Measurements from ENCODE around the gene FMNL2.

The FMNL2 gene

GRCh38 chr2:152623775-152624174, 288.8 kb downstream of the FMNL2 start:
- DNase-seq = no peak

- no peak for DNase-seq
Observed at GRCh38 chr2:152624805-152625204, 289.8 kb downstream of the FMNL2 start.

- no peak for DNase-seq
Observed at GRCh38 chr2:152626911-152627339, 292.0 kb downstream of the FMNL2 start.

- DNase-seq = no peak
Observed at GRCh38 chr2:152627351-152627957, 292.5 kb downstream of the FMNL2 start.

GRCh38 chr2:152629202-152629601, 294.2 kb downstream of the FMNL2 start:
- no peak for DNase-seq

- no peak for DNase-seq
Observed at GRCh38 chr2:152630466-152630865, 295.5 kb downstream of the FMNL2 start.

- no peak for DNase-seq
Observed at GRCh38 chr2:152632736-152633135, 297.8 kb downstream of the FMNL2 start.

GRCh38 chr2:152635635-152636298, 300.8 kb downstream of the FMNL2 start:
- DNase-seq = peak; percentile 70 to 72

GRCh38 chr2:152637251-152637650, 302.3 kb downstream of the FMNL2 start:
- DNase-seq = no peak

GRCh38 chr2:152638056-152638455, 303.1 kb downstream of the FMNL2 start:
- no peak for DNase-seq

- DNase-seq = no peak
Observed at GRCh38 chr2:152638590-152638989, 303.6 kb downstream of the FMNL2 start.

- DNase-seq = no peak
Observed at GRCh38 chr2:152644189-152644873, 309.4 kb downstream of the FMNL2 start.

- no peak for DNase-seq
Observed at GRCh38 chr2:152646264-152646663, 311.3 kb downstream of the FMNL2 start.

- DNase-seq = no peak
Observed at GRCh38 chr2:152646775-152647174, 311.8 kb downstream of the FMNL2 start.

GRCh38 chr2:152647552-152647951, 312.6 kb downstream of the FMNL2 start:
- DNase-seq = no peak

GRCh38 chr2:152648336-152648735, 313.4 kb downstream of the FMNL2 start:
- no peak for DNase-seq

GRCh38 chr2:152649997-152650396, 315.0 kb downstream of the FMNL2 start:
- no peak for DNase-seq

GRCh38 chr2:152650768-152651371, 315.9 kb downstream of the FMNL2 start:
- no peak for DNase-seq

GRCh38 chr2:152651834-152652233, 316.9 kb downstream of the FMNL2 start:
- no peak for DNase-seq

- DNase-seq = no peak
Observed at GRCh38 chr2:152655880-152656279, 320.9 kb downstream of the FMNL2 start.

- no peak for DNase-seq
Observed at GRCh38 chr2:152657043-152657442, 322.1 kb downstream of the FMNL2 start.

- no peak for DNase-seq
Observed at GRCh38 chr2:152658221-152658620, 323.2 kb downstream of the FMNL2 start.

- no peak for DNase-seq
Observed at GRCh38 chr2:152661076-152661475, 326.1 kb downstream of the FMNL2 start.

GRCh38 chr2:152664725-152665124, 329.8 kb downstream of the FMNL2 start:
- DNase-seq = no peak

Measured in stimulated activated CD4-positive, alpha-beta T cell treated with anti-CD3 and anti-CD28 coated beads, Interleukin-2, amount 100 ng/mL, for 48 hours (primary cell).